Measurements from ENCODE around the gene NRBF2.

The NRBF2 gene

GRCh38 chr10:63165249-63165648 lies 32.1 kb downstream of the NRBF2 start:
- Histone ChIP-seq H3K27ac (no peak overlapping the region), H3K4me3 (no peak overlapping the region)
- TF ChIP-seq, protein P1, sequence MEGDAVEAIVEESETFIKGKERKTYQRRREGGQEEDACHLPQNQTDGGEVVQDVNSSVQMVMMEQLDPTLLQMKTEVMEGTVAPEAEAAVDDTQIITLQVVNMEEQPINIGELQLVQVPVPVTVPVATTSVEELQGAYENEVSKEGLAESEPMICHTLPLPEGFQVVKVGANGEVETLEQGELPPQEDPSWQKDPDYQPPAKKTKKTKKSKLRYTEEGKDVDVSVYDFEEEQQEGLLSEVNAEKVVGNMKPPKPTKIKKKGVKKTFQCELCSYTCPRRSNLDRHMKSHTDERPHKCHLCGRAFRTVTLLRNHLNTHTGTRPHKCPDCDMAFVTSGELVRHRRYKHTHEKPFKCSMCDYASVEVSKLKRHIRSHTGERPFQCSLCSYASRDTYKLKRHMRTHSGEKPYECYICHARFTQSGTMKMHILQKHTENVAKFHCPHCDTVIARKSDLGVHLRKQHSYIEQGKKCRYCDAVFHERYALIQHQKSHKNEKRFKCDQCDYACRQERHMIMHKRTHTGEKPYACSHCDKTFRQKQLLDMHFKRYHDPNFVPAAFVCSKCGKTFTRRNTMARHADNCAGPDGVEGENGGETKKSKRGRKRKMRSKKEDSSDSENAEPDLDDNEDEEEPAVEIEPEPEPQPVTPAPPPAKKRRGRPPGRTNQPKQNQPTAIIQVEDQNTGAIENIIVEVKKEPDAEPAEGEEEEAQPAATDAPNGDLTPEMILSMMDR (IDR thresholded peaks at IDR 0.05) = no peak
- DNase-seq (ENCODE audit: low spot score) = no peak

GRCh38 chr10:63166742-63167258 lies 33.7 kb downstream of the NRBF2 start:
- Histone ChIP-seq H3K4me3 (no peak overlapping the region), H3K27ac (peak overlapping the region in 1 of 2 donors; percentile 17)
- DNase-seq (ENCODE audit: low spot score) = no peak
- TF ChIP-seq, protein P1 (IDR thresholded peaks at IDR 0.05) = peak; percentile 83

GRCh38 chr10:63168821-63169462 lies 35.8 kb downstream of the NRBF2 start:
- no peak overlapping the region for H3K27ac ChIP-seq
- TF ChIP-seq, protein P1 (IDR thresholded peaks at IDR 0.05) = no peak
- DNase-seq (ENCODE audit: low spot score) = no peak
- no peak overlapping the region for H3K4me3 ChIP-seq

DNA sequence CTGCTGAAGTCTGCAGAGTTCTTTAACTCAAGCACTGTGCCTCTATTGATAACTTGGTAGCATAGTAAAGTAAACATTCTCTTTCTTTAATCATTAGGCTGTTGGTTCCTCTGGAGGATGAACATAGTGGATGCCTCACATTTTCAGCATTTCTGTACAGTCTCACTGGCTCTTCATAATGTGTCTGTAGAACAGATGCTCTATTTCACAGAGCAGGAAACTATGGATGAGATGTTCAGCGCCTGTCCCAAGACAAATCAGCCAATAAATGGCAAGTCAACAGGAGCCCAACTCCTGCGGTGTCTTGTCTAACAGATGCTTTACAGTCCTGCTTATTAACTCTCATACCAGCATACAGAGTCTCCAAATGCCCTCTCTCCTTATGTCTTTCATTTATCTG lies 36.5 kb downstream of the NRBF2 start:
- Histone ChIP-seq H3K4me3 (no peak overlapping the region), H3K27ac (no peak overlapping the region)
- no peak for DNase-seq (ENCODE audit: low spot score)
- TF ChIP-seq, protein P1 (IDR thresholded peaks at IDR 0.05) = no peak

GRCh38 chr10:63171255-63171855 lies 38.2 kb downstream of the NRBF2 start:
- DNase-seq (ENCODE audit: low spot score) = no peak
- Histone ChIP-seq H3K4me3 (no peak overlapping the region), H3K27ac (peak overlapping the region in 1 of 2 donors; percentile 38)
- TF ChIP-seq, protein P1 (IDR thresholded peaks at IDR 0.05) = no peak

DNA sequence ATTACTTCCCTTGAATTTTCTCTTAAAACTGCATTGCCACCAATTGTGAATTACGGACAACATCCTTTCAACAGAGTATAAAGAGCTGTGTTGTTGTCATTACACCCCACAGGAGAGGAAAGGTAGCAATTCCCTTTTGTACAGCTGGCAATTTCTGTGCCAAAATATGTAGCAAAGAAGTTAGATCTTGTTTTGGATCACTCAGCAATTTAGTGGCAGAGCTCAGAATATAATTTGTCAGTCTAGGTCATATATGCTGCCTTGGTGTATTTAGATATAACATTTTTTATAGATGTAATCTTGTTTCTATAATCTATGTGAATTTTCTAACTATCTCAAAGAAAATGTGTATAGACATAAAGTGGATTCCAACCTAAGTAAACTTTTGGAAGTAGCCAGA lies 38.8 kb downstream of the NRBF2 start:
- H3K27ac ChIP-seq = peak overlapping the region in 1 of 2 donors; percentile 38

More for the DNA sequence above, 38.8 kb downstream of the NRBF2 start:
- no peak for DNase-seq (ENCODE audit: low spot score)
- H3K4me3 ChIP-seq = no peak overlapping the region
- TF ChIP-seq, protein P1 (IDR thresholded peaks at IDR 0.05) = no peak
